Activated T-cell treated with anti-CD3 and anti-CD28 coated beads for 4 hours (primary cell): ENCODE data around the gene DHRS13.
"Not testable (repeated sequence)": the region's sequence is repeated elsewhere in the genome, so short reads cannot be mapped to it uniquely, and the experiment has no call there.

ENCODE experiments used
- DNase-seq: peaks from one replicate; pipeline ENCODE4 v3.0.0-alpha.2; 2020

The DHRS13 gene

GRCh38 chr17:28934508-28934907, 31.6 kb upstream of the DHRS13 start:
- not testable (repeated sequence) for DNase-seq

- no peak for DNase-seq
Measured at GRCh38 chr17:28929787-28930186, 26.9 kb upstream of the DHRS13 start.

- no peak for DNase-seq
Measured at GRCh38 chr17:28928061-28928460, 25.2 kb upstream of the DHRS13 start.

- no peak for DNase-seq
Measured at GRCh38 chr17:28926786-28927185, 23.9 kb upstream of the DHRS13 start.

GRCh38 chr17:28926366-28926765, 23.5 kb upstream of the DHRS13 start:
- DNase-seq: no peak

- DNase-seq: peak; percentile 46
Measured at GRCh38 chr17:28925912-28926365, 23.1 kb upstream of the DHRS13 start.

- DNase-seq: no peak
Measured at GRCh38 chr17:28920201-28920600, 17.3 kb upstream of the DHRS13 start.

GRCh38 chr17:28918295-28918694, 15.4 kb upstream of the DHRS13 start:
- DNase-seq: no peak

- no peak for DNase-seq
Measured at GRCh38 chr17:28917465-28917864, 14.6 kb upstream of the DHRS13 start.

GRCh38 chr17:28917029-28917428, 14.2 kb upstream of the DHRS13 start:
- no peak for DNase-seq

- DNase-seq: peak; percentile 21
Measured at GRCh38 chr17:28916302-28916934, 13.5 kb upstream of the DHRS13 start.

GRCh38 chr17:28912938-28913333, 10.1 kb upstream of the DHRS13 start:
- DNase-seq: no peak

GRCh38 chr17:28912281-28912937, 9.5 kb upstream of the DHRS13 start:
- DNase-seq: no peak

GRCh38 chr17:28911411-28912045, 8.6 kb upstream of the DHRS13 start:
- DNase-seq: no peak

- no peak for DNase-seq
Measured at GRCh38 chr17:28910534-28910933, 7.7 kb upstream of the DHRS13 start.

GRCh38 chr17:28908640-28909167, 5.8 kb upstream of the DHRS13 start:
- DNase-seq: no peak

GRCh38 chr17:28907709-28908475, 5.0 kb upstream of the DHRS13 start:
- no peak for DNase-seq

- DNase-seq: no peak
Measured at GRCh38 chr17:28906706-28907438, 4.0 kb upstream of the DHRS13 start.

- no peak for DNase-seq
Measured at GRCh38 chr17:28906276-28906675, 3.4 kb upstream of the DHRS13 start.

GRCh38 chr17:28904800-28905199, 1.9 kb upstream of the DHRS13 start:
- no peak for DNase-seq

GRCh38 chr17:28903546-28903841, 615 bp upstream of the DHRS13 start:
- not testable (repeated sequence) for DNase-seq
